RWPE1 (cell line): ENCODE measurements around the gene CSPG4.
A peak's percentile ranks its signal among the peaks of the same experiment; 100 is the strongest.
"Not testable (repeated sequence)": the region's sequence is repeated elsewhere in the genome, so short reads cannot be mapped to it uniquely, and the experiment has no call there.

Experiments
- CTCF ChIA-PET: fragments of 350-600 bp; sonication (Branson Sonifier 250); formaldehyde crosslinking; extraction: SDS; loops from one replicate; lab custom pipeline; 2021; lab: Yijun Ruan, JAX
- POLR2A ChIA-PET: fragments of 400-600 bp; formaldehyde crosslinking; extraction: SDS; loops from one replicate; lab custom pipeline; 2020; ENCODE audit warnings: antibody characterized with exemption; ENCODE audit not compliant: low non-redundant PET; lab: Yijun Ruan, JAX
- DNase-seq: peaks from one replicate; pipeline ENCODE4 v3.0.0; 2012; ENCODE audit warnings: low spot score
- H3K27ac ChIP-seq: fragments of 450-650 bp; 2 replicates; pipeline ENCODE4 v1.5.1; 2017
- CTCF ChIP-seq: fragments of 450-650 bp; conservative IDR thresholded peaks from 2 replicates; pipeline ENCODE4 v1.5.1; 2017; ENCODE audit warnings: low read depth, mild to moderate bottlenecking

Gene CSPG4

DNA sequence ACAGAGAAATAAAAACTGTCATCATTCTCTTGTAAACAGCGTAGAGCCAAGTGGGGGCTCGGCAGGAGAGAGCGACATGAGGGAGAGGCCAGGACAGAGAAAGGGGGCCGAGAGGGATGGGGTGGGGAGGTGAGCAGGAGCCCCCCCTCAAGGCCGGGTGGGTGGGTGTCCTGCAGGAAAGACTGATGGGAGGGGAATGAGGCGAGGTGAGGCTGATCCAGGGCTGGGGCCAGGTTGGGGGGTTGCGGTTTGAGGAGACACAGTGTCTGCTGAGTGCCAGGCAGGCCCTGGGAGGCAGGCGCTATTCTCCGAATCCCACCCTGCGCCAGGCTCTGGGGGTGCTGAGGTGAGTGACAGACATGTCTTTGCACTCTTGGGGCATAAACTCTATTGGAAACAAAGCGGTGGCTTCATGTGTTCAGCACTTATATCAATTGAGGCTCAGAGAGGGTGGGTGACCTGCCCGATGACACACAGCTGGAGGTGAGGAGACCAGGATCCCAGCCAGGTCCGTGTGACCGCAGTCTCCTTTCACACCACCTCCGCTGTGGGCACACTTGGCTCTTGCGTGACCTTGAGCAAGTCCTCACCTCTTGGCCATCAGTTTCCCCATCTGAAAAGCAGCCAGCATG is 19.6 kb upstream of the CSPG4 start:
- no peak for DNase-seq
- TF ChIP-seq CTCF = no peak
- ChIA-PET POLR2A (no interaction called here), CTCF (interaction anchor here (0.6 to 1.4 kb wide), 9 partner anchors 9 to 634 kb away, joined by 3 to 13 read pairs (median 4); a partner anchor contains a TSS)
- H3K27ac ChIP-seq = peak overlapping the region; percentile 12; the same call in 1 of the 2 replicates

GRCh38 chr15:75731248-75732151 is 18.9 kb upstream of the CSPG4 start:
- POLR2A ChIA-PET = interaction anchor here (0.6 kb wide), 1 partner anchor 898 kb away, joined by 4 read pairs; no protein-coding TSS in a partner anchor

GRCh38 chr15:75730376-75731247 is 18.0 kb upstream of the CSPG4 start:
- H3K27ac ChIP-seq, CTCF ChIA-PET, DNase-seq, POLR2A ChIA-PET: not testable (repeated sequence)

More at GRCh38 chr15:75731248-75732151, 18.9 kb upstream of the CSPG4 start:
- TF ChIP-seq CTCF = no peak
- peak overlapping the region; percentile 12 for H3K27ac ChIP-seq
- CTCF ChIA-PET = no interaction called here
- DNase-seq = no peak

DNA sequence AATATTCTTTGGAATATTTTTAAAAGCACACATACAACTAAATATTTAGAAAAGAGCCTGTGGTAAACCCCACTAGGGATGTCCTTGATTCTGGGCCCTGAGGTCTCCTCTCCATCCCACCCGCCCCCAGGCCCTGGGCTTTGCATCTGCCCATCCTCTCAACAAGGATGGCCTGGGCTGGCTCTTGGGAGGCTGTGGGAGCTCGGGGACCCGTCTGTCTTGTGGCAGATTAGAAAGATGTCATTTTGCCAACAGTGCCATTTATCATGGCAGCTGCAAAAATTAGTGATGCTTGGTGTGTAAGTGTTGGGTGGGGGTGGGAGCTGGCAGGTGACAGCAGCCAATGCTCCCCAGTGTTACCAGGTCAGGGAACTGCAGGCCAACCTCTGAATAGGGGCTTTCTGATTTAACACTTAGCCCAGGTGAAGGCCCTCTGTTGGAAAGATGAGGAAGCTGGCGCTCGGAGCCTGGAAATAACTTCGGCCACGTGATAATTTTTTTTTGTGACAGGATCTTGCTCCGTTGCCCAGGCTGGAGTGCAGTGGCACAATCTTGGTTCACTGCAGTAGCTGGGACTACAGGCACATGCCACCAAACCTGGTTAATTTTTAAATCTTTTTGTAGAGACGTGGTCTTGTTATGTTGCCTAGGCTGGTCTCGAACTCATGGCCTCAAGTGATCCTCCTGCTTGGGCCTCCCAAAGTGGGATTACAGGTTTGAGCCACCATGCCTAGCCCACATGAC is 16.9 kb upstream of the CSPG4 start:
- ChIA-PET CTCF (interaction anchor here (0.6 to 0.9 kb wide), 2 partner anchors 35 to 58 kb away, joined by 3 to 4 read pairs; no protein-coding TSS in a partner anchor), POLR2A (no interaction called here)
- TF ChIP-seq CTCF = no peak
- no peak for DNase-seq
- peak overlapping the region; percentile 17 for H3K27ac ChIP-seq

DNA sequence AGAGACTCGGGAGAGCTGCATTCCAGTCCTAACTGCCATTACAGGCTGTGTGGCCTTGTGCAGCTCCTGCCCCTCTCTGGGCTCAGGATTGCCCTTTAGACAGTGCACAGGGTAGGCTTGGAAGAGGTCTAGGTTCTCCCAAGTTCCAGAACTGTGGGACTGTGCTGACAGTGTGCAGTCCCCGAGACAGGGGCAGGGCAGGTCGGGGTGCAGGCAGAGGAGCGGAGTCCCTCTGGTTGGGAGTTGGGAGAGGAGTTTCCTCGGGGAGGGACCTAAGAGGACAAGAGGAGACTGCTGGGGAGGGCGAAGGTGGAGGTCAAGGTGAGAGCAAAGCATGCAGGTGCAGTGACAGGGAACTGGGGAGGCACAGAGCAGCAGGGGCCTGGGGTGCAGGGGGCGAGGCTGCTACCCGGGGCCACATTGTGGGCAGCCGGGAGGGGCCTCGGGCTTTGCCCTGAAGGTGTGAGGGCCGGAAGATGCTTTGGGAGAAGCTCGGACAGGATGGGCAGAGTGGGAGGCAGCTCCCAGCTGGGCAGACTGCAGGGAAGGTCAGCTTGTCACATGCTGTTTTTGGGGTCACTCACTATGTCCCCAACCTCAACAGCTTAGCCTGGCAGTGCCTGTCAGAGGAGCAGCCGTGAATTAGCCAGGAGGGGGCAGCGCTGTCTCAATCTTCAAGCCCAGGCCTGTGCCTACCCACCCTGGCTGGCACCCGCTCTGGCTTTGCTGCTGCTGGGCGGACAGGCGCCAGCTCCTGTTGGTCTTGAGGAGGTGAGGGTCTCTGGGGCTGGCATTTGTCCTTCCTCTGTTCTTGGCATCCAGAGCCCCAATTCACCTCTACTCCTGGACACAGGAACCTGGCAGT is 15.4 kb upstream of the CSPG4 start:
- DNase-seq = no peak
- H3K27ac ChIP-seq = peak overlapping the region; percentile 17
- TF ChIP-seq CTCF = peak; percentile 40
- ChIA-PET CTCF (interaction anchor here (0.5 to 1.3 kb wide), 3 partner anchors 13 to 226 kb away, joined by 3 to 4 read pairs (median 3); no protein-coding TSS in a partner anchor), POLR2A (no interaction called here)
